ENCODE data around the gene DAND5.
"Not testable (repeated sequence)": the region's sequence is repeated elsewhere in the genome, so short reads cannot be mapped to it uniquely, and the experiment has no call there.

The DAND5 gene

DNA sequence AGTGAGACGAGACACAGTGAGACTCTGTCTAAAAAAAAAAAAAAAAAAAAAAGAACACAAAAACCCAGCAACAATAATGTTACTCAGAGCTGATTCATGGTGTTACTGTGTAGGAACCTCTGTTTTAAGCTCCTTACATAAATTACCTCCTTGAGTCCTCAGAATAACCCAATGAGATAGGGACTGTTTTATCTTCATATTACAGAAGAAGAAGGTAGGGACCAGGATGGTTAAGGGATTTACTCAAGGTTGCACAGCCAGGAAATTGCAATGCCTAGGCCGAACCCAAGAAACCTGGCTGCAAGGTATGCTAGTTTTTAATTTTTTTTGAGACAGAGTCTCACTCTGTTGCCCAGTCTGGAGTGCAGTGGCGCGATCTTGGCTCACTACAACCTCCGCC lies 1.5 kb upstream of the DAND5 start:
- DNase-seq: no peak

DNA sequence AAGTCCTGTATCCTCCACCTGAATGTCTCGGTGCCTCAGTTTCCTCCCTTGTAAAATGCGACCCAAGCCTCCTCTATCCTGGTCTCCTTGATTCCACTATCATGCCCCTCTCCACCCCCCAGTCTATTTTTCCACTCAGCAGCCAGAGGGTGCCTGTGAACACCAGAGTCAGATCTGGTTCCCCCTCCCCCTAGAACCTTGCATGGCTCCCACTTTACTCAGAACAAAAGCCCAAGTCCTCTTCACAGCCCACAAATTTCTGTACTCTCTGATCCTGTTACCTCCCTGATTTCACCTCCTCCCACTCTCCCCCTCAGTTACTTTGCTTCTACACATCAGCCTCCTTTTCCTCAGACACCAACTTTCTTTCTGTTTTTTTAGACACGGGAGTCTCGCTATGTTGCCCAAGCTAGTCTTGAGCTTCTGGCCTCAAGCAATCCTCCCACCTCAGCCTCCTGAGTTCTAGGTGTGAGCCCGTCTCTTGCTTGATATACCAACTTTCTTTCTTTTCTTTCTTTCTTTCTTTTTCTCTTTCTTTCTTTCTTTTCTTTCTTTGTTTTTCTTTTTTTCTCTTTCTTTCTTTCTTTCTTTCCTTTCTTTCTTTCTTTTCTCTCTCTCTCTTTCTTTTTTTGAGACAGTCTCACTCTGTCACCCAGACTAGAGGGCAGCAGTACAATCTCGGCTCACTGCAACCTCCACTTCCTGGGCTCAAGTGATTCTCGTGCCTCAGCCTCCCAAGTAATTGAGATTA lies 869 bp downstream of the DAND5 start:
- no peak for DNase-seq

DNA sequence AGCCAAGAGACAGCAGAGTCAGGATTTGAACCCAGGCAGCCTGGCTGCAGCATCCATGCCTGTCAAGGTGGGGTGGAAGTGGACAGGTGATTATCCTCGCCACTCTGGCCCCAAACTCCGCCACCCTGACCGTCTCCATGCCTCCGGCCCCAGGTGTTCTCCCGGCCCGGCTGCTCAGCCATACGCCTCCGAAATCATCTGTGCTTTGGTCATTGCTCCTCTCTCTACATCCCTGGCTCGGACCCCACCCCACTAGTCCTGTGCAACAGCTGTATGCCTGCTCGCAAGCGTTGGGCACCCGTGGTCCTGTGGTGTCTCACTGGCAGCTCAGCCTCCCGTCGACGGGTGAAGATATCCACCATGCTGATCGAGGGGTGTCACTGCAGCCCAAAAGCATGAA lies 3.9 kb downstream of the DAND5 start:
- no peak for DNase-seq

DNA sequence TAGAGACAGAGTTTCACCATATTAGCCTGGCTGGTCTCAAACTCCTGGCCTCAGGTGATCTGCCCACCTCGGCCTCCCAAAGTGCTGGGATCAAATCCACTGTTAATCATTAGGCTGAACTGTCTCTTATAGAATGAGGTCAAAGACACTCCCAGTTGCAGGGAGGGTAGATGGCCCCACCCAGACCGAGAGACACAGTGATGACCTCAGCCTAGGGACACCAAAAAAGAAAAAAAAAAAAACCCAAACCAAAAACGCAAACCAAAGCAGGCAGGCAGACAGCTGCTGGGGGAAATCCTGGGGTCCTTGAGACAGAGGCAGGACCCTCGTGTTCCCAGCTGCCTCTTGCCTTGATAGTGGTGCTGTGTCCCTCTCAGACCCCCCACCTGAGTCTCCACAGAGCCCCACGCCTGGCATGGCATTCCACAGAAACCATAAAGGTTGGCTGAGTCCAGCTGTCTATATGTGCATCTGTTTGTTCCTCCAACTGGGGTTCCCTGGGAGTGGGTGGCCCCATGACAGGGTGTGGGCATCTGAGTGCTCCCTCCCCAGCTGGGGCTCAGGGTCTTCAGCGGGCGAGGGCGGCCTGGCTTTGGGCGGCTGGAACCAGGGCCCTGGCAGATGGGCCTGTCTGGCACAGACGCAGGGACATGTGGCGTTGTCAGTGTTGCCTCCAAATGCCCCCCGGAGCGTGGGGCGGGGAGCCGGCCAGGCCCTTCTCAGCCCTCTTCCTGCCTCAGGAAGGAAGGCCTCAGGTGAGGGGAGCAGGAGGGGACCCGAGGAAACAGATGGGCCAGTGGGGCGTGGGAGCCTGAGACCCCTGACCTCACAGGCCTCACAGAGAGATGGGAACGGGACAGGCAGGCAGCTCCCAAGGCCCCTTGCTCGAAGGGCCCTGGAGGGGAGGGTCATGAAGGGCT lies 5.2 kb downstream of the DAND5 start:
- DNase-seq: no peak

DNA sequence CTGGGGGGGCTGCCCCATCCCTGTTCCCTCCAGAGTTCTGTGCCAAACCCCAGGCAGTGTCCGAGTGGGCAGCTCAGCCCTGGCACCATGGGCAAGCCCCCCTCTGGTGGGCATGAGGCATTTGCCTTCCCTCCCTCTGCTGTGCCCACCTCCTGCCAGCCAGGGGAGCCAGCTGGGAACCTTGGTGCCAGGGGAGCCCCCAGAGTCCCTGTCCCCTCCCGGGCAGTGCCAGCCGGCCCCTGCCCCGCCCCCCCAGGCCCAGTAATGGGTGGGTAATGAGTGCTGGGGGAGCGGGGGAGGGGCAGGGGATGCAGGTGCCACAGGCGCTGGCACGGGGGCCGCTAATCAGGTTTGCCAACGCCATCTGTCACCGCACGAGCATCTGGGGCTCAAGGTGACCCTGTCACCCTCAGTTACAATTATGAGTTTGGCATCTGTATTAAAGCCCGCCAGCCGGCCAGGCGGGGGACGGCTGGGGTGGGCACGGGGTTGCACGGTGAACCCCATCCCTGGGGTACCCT lies 5.9 kb downstream of the DAND5 start:
- DNase-seq: no peak

DNA sequence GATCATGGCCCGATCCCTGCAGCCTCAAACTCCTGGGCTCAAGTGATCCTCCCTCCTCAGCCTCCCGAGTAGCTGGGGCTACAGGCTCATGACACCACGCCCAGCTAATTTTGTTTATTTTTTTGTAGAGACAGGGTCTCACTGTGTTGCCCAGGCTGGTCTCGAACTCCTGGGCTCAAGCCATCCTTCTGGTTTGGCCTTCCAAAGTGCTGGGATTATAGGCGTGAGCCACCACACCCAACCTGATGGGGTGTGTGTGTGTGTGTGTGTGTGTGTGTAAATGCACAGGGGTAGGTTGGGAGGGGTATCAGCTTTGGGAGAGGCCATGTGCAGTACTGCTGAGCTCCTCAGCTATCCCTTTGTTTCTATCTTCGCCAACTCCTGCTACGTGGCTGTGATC lies 6.7 kb downstream of the DAND5 start:
- not testable (repeated sequence) for DNase-seq

DNA sequence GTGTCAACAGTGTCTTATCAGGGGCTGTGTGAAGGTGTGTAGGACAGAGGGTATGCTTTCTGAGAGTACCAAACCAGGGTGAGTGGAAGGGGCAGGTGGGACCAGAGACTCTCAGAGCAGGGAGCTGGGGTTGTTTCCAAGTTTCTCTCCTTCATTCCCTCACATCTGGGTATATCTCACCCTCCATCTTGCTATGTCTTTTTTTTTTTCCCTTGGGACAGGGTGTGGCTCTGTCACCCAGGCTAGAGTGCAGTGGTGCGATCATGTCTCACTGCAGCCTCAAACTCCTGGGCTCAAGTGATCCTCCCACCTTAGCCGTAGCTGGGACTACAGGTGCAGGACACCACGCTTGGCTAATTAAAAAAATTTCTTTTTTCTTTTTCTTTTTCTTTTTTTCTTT lies 10.6 kb downstream of the DAND5 start:
- DNase-seq: no peak

DNA sequence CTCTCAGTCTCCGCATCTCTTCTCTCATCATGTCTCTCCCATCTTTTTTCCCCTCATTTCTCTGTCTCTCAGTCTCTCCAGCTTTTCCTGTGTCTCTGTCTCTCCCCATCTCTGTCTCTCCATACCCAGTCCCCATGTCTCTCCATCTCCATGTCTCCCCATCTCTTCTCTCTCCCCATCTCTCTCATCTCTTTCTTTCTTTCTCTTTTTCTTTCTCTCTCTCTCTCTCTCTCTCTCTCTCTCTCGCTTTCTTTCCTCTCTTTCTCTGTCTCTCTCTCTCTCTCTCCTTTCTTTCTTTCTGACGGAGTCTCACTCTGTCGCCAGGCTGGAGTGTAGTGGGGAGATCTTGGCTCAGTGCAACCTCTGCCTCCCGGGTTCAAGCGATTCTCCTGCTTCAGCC lies 13.3 kb downstream of the DAND5 start:
- no peak for DNase-seq

DNA sequence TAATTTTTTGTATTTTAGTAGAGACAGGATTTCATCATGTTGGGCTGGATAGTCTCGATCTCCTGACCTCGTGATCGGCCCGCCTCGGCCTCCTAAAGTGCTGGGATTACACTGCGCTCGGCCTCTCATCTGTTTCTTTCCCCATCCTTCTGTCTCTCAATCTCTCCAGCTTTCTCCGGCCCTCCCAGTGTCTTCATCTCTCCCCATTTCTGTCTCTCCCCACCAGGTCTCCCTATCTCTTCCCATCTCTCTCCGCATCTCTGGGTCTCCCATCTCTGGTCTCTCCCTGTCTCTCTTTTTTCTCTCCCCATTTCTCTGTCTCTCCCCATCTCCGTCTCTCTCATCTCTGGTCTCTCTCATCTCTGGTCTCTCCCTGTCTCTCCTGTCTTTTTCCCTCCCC lies 13.7 kb downstream of the DAND5 start:
- DNase-seq: no peak

DNA sequence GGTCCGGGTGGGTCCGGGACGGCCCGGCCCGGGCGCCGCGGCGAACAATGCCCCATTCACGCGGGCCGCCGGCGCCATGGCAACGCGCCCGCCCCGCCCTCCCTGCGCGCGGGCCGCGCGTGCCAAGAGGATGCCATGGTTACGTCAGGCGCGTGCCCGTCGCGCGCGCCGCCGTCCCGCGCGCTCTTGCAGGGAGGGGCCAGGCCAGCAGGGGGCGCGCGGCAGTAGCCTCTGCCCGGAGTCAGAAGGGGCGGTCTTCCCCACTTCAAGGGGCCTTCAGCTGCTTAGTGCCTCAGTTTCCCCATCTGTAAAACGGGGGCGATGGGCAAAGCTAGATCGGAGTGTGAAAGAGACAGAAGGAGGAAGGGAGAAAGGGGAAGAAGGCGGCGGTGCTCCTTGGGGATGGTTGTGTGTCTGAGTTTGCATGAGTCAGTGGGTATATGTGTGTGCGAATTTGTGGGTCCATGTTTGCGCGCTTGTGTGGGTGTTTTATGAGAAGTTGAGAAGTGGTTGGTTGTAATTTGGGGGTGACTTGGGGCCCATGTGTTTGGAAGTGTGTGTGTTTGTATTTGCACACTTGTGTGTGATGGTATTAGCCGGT lies 14.3 kb downstream of the DAND5 start:
- DNase-seq: peak; percentile 85 to 88

DNA sequence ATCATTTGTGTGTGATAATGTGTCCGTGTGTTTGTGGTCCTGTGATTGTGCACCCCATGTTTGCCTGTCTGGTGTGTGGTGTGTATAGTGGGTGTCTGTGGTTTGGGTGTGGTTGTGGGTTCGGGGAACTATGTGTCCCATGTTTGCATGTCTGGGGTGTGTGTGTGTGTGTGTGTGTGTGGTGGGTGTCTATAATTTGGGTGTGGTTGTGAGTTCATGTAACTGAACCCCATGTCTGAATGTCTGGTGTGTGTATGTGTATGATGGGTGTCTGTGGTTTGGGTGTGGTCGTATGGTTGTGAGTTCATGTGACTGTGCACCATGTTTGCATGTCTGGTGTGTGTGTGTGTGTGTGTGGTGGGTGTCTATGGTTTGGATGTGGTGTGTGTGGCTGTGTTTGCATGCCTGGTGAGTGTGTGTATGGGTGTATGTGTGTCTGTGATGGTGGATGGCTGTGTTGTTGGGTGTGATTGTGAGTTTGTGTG lies 14.8 kb downstream of the DAND5 start:
- no peak for DNase-seq

DNA sequence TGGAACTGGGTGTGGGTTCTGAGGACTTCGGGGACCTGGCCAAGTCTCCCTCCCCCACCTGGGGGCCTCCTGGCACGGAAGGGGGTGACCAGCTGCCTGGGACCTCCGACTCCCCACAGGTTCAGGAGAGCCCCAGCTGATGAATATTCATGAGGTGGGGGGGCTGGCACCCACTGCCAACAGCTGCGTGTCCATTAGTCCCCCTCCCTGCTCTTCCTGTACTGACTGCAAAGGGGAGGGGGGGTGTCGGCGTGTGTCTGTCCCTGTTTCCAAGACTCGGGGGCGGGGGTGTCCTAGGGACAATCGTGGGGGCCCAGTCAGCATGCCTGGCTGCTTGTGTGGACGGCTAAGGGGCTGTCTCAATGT lies 15.3 kb downstream of the DAND5 start:
- no peak for DNase-seq

DNA sequence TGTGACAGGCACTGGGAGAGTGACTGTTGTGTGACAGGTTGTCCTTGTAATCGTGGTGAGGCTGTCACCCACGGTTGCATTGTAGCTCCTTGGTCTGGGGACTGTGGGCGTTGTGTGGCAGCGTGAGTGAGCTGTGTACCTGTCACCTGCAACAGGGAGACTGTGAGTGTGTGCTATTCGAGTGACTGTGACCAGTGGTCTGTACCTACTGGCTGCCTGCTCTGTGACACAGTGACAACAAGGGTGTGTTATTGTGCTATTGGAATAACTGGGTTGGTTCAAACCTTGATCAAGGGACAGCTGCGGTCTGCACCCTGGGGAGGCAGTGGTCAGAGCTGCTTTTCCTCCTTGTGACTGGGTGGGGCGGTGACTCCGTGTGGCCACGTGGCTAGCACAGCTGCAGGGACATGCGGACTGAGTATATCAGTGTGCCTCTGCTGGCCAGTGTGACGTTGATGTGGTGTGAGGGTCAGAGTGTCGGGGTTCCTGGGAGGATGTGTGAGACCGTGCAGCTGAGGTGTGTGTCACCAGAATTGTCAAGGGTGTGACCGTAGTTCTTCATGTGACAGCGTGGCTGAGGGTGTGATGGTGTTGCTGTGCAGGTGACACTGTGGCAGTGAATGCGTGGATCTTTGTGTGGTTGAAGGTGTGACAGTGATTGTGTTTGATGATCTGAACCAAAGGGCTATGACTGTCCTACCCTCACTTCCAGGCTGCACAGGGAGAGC lies 15.8 kb downstream of the DAND5 start:
- DNase-seq: no peak

DNA sequence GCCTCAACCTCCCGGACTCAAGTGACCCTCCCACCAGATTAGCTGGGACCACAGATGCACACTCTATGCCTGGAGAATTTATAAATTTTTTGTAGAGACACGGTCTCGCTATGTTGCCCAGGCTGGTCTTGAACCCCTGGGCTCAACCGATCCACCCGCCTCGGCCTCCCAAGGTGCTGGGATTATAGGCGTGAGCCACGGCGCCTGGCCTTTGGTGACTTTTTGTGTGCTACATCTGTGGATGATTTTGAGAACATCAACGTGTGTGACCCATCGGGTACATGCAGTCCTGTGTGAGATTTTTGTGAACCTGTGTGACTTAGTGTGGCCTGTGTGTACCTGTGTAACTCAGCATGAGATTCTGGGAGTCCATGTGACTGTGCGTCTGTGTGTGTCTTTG lies 17.4 kb downstream of the DAND5 start:
- DNase-seq: no peak

DNA sequence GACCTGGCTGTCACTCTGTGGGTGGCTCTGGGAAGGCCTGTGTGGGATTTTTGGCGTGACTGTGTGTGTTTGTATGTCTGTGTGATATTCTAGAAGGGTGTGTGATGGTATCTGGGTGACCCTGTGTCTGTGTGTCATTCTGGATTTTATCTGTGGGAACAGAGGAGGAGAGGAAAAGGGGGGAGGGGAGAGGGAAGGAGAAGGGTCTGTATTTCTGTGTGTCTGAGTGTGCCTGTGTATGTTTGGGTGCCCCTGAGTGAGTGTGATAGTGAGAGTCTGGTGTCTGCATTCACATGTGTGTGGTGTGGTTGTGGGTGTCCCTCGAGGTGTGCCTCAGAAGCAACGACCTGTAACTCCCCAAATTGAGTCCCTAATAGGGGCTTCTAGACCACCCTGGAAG lies 17.8 kb downstream of the DAND5 start:
- DNase-seq: no peak

DNA sequence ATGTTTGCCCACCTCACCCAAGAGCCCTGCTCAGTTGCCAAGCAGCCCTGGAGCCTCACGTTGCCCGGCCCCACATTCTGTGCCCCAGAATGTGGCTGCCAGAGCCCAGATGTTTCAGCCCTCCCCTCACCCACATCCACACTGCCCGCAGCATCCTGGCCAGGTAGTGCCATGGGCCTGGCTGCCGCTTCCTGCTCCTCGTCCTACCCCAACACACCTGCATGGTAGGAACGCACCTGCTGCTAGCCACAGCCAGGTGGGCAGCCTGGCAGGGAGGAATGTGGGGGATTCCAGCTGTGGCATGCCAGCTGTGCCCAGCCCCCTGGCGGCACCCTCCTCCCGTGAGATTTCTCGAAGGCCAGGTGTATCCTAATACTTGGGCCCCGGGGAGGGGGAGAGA lies 18.4 kb downstream of the DAND5 start:
- DNase-seq: no peak

DNA sequence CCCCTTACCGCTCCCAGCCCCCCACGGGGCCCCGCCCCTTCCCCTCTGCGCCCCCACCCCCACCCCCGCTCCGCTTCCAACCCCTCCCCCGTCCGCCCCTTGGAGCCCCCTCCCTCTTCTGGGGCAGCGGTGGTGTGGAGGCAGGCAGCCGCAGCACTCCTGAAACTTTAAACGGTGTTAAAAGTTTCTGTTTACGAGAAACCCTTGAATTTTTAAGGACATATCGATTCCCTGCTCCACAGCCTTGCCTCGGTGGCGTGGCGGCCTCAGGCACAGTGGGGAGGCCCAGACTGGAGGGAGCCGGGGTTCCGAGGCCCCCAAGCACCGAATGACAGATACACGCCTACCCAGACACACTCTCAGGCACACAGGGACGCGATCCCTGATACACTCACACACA lies 21.1 kb downstream of the DAND5 start:
- DNase-seq: no peak

DNA sequence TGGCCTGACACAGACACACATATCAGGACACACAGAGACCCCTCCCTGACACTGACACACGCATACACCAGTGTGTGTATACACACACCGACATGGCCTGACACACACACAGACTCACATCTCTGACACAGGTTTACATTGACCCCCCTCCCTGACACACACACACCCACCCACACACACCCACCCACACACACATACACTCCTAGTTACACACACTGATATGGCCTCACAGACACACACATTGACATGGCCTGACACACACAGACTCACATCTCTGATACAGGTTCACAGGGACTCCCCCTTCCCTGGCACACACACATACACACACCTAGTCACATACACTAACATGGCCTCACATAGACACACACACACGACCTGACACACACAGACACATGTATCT lies 21.5 kb downstream of the DAND5 start:
- DNase-seq: no peak

DNA sequence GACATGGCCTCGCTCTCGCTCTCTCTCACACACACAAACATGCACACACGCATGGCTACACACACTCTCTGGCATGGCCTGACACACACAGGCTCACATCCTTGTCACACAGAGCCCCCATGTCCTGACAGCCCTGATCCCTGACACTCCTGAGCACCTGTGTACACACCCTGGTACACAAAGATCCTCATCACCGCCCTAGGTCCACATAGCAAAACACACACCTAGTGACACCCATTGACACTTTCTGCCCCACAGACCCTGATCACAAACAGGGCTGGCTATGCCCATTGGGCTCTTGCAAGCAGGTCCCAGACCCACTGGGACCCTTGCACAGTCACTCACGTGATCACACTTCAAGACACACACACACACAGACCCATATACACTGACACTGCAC lies 21.9 kb downstream of the DAND5 start:
- DNase-seq: no peak

DNA sequence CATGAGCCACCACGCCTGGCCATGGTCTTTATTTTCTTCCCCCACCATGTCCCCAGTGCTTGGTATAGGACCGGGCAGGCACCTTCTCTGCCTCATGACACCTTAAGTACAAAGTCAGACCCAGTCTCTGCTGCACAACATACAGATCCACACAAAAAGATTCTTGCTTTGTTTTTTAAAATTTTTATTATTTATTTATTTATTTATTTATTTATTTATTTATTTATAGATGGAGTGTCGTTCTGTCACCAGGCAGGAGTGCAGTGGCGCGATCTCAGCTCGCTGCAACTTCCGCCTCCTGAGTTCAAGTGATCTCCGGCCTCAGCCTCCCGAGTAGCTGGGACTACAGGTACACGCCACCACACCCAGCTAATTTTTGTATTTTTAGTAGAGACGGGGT lies 23.4 kb downstream of the DAND5 start:
- DNase-seq: no peak

DNA sequence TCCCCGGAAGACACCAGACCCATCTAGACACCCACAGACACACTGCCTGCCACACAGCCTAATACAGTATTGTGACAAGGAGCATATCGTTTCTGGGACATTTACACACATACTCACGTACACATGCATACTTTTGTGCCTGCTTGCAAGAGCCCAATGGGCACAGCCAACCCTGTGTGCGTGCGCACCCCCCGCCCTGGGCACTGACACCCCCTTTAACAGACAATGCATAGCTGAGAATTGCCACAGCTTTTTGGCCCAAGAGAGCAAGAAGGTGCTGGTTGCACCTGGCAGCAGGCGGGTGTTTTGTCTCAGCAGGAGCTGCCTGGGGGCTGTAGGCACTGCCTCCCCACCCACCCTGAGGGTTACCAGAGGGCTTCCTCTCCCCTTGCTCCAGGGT lies 24.2 kb downstream of the DAND5 start:
- no peak for DNase-seq

DNA sequence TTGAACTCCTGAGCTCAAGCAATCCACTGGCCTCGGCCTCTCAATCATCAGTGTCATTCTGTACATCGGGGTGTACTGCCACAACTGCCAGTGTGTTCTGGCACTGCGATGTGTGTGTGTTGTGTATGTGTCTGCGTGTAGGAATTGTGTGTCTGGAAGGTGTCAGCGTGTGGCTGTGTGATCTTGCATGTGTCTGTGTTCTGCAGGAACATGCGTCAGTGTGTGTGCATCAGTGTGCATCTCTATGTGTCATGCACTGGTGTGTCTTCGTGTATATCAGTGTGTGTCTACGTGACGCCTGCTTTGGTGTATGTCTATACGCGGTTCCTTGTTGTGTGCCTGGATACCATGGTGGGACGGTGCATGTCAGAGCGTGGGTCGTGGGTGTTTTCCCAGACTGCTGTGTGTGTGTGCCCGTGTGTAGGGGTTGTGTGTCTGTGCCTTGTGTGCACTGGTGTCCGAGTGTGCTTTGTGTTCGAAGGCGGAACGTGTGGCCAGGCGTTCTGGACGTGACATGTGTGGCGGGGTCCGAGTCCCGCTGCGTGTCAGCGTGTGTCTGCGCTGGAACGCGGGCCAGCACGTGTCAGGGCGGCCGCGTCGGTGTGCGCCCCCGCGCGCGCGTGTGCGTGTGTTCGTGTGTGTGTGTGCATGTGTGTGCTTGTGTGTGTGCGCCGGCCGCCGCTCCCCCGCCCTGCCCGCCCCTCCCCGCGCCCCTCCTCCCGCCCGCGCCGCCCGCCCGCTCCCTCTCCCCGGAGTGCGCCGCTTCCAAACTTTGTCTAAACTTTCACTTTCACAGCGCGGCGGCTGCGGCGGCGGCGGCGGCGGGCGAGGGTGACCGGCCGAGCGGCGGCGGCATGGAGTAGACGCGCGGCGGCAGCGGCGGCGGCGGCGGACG lies 25.6 kb downstream of the DAND5 start, which contains the start of gene NFIX:
Gene NFIX, plus strand, starts transcription at position 775 of the 895 bp plus-strand sequence. CDS start 363 bp downstream, outside the sequence.
- peak; percentile 63 to 74 for DNase-seq

All from stimulated activated CD4-positive, alpha-beta T cell treated with anti-CD3 and anti-CD28 coated beads, Interleukin-2, amount 100 ng/mL, for 24 hours (primary cell).